Stimulated activated CD4-positive, alpha-beta T cell treated with anti-CD3 and anti-CD28 coated beads, TNF-alpha, amount 100 ng/mL, for 1 hour (primary cell): ENCODE measurements around the gene POLR3E.
"Not testable (repeated sequence)": the region's sequence is repeated elsewhere in the genome, so short reads cannot be mapped to it uniquely, and the experiment has no call there.

Experiments
- DNase-seq, 3 donors: peaks; one replicate each; pipeline ENCODE4 v3.0.0-alpha.2; 2020; ENCODE audit warnings: low read depth in 3 of 3, low spot score in 1 of 3

POLR3E gene

DNA sequence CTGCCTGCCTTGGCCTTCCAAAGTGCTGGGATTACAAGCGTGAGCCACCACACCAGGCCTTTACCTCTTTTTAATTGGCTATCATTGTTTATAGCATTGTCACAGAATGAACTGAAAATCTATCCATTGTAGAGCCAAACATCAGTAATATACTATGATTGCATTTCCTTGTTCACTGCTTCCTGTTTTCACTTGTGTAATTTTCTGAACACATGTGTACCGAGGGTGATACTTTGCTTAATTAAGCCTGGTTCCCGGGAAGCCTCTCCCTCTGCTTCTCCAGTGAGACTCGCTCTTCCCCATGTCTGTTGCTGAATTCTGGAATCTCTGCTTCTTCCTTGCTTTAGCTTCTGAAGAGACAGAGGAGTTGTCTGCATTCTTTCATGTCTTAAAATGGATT lies 33.1 kb downstream of the POLR3E start:
- no peak for DNase-seq

DNA sequence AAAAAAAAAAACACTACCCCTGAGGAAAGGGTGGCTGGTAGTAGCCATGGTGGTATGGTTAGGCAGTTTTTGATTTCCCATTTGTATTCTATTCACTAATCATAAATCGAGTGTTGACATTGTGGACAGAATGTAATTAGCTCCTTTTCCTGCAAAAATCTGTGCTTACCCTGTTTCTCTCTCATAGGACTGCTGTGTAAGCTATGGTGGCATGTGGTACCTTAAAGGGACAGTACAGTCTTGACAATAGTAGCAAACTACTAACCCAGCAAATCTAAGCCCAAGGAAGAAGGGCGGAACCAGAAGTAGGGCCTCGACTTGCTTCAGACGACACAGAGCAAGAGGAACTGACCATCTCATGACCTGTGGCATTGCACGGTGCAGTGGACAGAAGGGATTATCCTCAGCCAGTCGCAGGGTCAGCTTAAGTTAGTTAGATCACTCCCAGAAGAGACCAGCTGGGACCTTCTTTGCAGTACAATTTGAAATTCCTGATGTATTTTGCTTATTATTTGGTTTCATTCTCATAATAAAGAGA lies 36.3 kb downstream of the POLR3E start:
- DNase-seq = no peak

GRCh38 chr16:22335668-22336246 lies 38.5 kb downstream of the POLR3E start:
- DNase-seq = no peak

DNA sequence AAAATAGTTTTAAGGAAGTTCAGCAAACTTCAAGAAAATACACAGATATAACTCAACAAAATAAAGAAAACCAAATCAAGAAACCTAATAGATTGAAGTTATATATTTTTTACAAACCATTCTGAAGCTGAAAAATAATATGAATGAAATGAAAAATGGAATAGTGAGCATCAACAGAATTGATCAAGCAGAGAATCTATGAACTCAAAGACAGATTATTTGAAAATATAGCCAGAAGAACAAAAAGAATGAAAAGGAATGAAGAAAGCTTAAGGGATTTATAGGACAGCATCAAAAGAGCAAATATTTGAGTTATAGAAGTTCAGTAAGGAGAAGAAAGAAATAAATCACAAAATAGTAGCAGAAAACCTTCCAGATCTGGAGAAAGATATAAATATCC lies 39.4 kb downstream of the POLR3E start:
- no peak for DNase-seq

DNA sequence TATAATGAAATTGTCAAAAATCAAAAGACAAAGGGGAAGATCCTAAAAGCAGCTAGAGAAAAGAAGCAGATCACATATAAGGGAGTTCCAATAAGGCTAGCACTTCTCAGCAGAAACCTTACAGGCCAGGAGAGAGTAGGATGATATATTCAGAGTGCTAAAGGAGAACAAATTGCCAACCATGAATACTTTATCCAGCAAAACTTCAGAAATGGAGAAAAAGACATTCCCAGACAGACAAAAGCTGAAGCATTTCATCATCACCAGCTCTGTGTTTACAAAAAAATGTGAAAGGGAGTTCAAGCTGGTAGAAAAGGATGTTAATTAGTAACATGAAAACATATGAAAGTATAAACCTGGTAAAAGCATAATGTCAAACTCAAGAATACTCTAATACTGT lies 39.8 kb downstream of the POLR3E start:
- DNase-seq = no peak

DNA sequence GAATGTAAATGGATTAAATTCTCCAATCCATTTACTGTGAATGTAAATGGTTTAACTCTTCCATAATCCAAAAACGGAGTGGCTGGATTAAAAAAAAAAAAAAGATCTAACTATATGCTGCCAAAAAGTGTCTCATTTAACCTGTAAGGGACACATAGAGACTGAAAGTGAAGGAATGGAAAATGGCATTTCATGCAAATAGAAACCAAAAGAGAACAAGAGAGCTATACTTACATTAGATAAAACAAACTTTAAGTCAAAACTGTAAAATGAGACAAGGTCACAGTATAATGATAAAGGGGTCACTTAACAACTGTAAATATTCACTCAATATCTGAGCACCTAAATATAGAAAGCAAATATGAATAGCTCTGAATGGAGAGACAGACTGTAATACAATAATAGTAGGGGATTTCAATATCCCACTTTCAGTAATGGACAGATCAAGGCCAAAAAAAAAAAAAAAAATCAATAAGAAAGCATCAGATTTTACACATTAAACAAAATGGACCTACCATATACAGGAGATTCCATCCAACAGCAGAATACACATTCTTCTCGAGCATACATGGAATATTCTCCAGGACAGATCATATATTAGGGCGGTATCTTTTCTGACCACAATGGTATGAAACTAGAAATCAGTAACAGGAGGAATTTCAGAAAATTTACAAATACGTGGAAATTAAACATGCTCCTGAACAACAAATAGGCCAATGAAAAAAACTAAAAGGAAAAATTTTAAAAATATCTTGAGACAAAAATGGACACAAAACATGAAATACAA lies 40.8 kb downstream of the POLR3E start:
- DNase-seq = no peak

DNA sequence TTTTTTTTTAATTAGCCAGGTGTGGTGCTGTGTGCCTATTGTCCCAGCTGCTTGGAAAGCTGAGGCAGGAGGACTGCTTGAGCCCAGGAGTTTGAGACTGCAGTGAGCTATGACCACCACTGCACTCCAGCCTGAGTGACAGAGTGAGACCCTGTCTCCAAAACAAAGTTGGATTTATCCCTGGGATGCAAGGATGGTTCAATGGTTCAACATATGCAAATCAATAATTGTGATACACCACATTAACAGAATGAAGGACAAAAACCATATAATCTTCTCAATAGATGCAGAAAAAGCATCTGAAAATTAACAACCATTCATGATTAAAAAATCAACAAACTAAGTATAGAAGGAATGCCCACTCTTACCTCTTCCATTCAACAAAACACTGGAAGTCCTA lies 43.7 kb downstream of the POLR3E start:
- no peak for DNase-seq

GRCh38 chr16:22342082-22342481 lies 44.9 kb downstream of the POLR3E start:
- no peak for DNase-seq

DNA sequence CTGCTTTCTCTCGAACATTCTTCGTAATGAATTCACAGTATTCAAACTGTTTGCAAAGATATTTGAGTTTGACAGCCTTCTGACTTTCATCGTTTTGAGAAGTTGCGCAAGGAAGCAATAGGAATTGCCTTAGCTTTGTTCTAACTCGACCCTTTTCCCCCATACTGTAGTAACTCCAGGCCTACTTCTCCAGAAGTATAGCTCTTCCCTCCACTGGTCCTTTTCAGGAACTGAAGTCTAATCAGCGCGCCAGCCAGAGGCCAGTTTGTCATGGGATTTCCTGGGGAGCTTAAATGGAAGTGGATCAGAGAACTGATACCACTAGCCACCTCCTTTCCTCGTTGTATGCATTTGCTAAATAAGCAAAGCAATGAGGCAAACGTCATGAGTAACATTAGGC lies 49.3 kb downstream of the POLR3E start:
- DNase-seq = no peak

DNA sequence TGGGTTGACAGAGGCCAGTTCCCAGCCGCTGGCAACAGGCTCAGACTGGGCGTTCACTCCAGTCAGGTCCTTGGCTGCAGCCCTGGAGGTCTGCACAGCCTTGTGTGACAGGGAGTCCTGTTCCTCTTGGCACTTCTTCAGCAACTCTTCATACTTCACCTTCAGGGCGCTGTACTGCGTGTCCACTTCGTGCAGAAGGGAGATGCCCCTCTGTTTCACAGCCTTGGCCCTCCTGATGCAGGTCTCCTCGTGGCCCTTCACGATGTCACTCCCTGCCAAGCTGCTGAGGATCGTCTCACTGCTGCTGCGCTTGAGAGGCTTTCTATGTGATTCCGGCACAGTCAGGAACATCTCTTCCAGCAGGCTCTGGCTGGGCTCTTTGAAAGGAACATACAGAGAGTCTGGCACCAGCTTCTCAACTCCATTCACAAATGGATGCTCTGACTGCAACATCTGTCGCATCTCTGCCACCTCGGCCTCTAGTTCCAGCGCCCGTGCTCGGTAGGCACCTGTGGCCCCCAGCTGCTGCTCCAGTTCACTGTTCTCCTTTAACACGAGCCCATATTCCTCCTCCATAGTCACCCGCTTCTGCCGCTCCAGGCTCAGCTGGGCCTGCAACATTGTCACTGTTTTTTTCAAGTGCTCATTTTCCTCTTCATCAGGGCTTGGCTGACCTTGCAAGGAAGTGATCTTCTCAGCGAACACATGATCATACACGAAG lies 50.1 kb downstream of the POLR3E start:
- DNase-seq = no peak

- no peak for DNase-seq
Observed at GRCh38 chr16:22348291-22348690, 51.1 kb downstream of the POLR3E start.

- not testable (repeated sequence) for DNase-seq
Observed at GRCh38 chr16:22351017-22351416, 53.8 kb downstream of the POLR3E start.

- DNase-seq = no peak
Observed at GRCh38 chr16:22352140-22352539, 54.9 kb downstream of the POLR3E start.

DNA sequence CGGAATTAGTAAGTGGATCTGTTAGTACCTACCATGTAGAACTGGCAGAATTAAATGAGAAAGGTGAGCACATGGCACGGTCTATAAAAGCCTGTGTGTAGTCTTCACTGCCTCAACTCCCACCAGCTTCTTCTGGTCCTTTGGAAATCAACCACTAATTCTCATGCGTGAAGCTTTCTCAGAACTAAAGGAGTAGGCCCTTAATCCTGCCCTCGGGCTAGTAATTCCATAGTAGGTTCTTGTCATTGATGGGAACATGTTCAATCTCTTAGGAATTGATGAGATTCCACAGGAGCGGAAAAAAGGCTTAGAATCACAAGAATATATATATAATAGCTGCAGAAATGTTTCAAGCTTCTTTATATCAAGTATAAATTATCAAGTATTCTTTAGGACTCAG lies 55.5 kb downstream of the POLR3E start:
- no peak for DNase-seq

- DNase-seq = no peak
Observed at GRCh38 chr16:22353191-22353919, 56.1 kb downstream of the POLR3E start.

DNA sequence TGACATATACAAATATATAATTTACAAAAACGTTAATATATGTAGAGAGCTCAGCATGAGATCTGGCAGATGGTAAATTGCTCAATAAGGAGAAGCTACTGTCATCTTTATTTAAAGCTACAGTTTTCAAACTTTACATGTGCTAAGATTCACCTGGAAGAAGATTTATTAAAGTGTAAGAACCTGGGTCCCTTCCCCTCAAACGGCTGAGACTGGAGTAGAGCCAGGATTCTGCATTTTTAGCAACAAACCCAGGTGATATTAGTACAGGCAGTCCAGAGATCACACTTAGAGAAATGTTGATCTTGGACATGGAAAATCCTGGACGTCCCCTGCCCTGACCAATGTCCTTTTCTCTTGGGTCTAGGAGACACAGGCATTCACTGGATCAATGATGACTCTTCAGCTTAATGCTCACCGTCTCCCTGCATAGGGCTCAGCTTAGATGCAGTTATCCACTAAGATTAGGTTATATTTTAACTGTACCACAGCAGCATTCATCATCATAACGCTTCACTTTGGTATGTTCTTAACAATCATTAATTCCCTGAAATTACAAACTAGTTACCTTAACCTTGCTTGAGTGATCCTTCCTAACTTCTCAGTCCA lies 56.8 kb downstream of the POLR3E start:
- no peak for DNase-seq

DNA sequence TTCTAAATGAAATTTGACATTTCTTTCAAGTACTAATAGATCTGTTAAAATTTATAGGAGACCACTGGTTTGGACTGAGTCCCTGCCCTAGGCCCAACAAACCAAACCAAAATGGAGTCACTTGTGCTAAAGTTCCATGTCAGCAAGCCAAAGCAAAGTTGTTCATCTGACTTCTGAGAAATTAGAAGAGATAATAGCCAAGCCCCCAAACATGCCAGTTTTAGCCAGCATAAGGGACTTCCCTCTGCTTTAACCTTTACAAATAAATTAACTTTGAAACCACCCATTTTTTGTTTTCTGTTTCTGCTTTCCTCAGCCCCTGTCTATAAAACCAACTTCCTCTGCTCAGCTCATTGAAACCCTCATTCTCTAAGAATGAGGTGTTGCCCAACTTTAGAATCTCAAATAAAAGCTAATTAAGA lies 58.3 kb downstream of the POLR3E start:
- no peak for DNase-seq

DNA sequence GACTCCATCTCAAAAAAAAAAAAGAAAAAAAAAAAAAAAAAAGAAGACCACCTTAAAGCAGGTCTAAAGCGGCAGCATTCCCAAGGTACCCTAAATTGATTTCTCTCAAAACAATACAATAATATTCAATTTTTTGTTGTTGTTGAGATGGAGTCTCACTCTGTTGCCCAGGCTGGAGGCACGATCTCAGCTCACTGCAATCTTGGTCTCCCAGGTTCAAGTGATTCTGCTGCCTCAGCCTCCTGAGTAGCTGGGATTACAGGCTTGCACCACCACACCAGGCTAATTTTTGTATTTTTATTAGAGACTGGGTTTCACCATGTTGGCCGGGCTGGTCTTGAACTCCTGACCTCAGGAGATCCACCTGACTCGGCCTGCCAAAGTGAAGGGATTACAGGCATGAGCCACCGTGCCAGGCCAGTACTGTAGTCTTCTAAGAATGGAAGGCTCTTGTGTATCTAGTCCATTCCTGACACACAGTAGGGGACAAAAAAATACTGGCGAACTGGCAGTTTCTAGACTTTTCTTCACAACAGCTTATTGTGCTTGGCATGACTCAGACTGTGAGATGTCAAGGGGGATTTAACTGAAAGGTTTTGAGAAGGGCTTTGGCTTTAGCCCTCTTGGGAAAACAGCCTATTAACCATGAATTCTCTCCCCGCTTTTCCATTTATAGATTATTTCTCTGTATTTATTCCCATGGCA lies 59.9 kb downstream of the POLR3E start:
- DNase-seq = no peak

DNA sequence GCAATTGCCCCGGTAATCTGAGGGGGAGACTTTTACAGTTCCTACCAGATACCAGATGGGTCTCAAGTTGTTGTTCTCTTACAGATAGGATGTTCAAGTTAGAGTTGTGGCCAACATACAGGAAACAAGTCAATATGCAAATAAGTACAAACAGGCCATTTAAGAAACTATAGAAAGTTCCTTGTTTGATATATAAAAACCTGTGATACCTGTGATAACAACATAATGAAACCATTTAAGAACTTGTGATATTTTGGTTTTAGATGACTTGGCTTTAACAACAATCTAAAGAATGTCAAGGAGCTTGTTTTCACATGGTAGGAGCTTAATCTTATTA lies 60.4 kb downstream of the POLR3E start:
- no peak for DNase-seq

DNA sequence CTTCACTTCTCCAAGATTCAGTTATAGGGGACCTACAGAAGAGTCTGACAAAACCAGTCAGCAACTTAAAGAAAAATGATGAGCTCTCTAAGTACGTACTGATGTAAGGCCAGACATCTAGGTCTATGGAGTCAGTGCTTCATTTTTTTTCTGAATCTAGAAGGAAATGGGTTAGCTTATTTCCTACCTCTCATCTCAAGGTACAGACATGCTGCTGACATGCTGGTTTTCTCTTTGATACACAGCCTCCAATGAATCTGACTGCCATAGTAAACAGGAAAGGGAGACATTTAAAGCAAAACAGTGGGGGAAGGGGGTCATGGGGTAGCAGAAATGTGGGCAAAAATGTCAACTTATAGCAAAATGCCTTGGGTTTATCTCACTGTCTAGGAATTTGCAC lies 60.8 kb downstream of the POLR3E start:
- no peak for DNase-seq

DNA sequence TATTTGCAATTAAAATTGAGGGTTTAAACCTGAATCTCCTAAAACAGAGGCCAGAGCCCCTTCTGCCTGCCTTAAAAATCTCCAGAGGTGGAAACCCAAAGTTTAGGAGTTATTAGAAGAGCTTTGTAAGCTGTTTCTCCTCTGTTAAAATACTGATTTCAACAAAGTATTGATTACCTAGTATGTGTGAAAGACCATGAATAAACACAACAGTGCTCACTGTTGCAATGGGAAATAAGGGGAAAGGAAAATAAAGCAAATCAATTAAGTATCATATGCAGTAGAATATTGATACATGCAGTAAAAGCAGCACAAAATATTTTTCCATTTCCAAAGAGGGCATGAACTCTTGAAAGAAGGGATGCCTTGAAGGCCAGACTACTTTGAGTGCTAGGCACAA lies 62.5 kb downstream of the POLR3E start:
- no peak for DNase-seq
